GM12872 (cell line): ENCODE measurements around the gene ACAP2.

Source experiments
- TF ChIP-seq, protein P1 (sequence below): IDR thresholded peaks from 3 replicates; pipeline ENCODE4 v1.5.1; 2011; ENCODE audit warnings: low read depth, mild to moderate bottlenecking, low read length, moderate library complexity; ENCODE audit not compliant: insufficient read depth

ACAP2 gene

DNA sequence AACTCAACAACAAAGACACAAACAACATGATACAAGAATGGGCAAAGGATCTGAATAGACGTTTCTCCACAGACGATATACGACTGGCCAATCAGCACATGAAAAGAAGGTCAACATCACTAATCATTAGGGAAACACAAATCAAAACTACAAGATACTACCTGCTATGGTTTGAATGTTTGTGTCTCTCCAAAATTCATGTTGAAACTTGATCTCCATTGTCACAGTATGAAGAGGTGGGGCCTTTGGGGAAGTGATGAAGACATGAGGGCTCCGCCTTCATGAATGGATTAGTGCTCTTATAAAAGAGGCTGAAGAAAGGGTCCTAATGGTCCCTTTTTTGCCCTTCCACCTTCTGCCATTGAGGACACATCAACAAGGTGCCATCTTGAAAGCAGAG lies 32.3 kb downstream of the ACAP2 start:
- TF ChIP-seq, protein P1, sequence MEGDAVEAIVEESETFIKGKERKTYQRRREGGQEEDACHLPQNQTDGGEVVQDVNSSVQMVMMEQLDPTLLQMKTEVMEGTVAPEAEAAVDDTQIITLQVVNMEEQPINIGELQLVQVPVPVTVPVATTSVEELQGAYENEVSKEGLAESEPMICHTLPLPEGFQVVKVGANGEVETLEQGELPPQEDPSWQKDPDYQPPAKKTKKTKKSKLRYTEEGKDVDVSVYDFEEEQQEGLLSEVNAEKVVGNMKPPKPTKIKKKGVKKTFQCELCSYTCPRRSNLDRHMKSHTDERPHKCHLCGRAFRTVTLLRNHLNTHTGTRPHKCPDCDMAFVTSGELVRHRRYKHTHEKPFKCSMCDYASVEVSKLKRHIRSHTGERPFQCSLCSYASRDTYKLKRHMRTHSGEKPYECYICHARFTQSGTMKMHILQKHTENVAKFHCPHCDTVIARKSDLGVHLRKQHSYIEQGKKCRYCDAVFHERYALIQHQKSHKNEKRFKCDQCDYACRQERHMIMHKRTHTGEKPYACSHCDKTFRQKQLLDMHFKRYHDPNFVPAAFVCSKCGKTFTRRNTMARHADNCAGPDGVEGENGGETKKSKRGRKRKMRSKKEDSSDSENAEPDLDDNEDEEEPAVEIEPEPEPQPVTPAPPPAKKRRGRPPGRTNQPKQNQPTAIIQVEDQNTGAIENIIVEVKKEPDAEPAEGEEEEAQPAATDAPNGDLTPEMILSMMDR: no peak

DNA sequence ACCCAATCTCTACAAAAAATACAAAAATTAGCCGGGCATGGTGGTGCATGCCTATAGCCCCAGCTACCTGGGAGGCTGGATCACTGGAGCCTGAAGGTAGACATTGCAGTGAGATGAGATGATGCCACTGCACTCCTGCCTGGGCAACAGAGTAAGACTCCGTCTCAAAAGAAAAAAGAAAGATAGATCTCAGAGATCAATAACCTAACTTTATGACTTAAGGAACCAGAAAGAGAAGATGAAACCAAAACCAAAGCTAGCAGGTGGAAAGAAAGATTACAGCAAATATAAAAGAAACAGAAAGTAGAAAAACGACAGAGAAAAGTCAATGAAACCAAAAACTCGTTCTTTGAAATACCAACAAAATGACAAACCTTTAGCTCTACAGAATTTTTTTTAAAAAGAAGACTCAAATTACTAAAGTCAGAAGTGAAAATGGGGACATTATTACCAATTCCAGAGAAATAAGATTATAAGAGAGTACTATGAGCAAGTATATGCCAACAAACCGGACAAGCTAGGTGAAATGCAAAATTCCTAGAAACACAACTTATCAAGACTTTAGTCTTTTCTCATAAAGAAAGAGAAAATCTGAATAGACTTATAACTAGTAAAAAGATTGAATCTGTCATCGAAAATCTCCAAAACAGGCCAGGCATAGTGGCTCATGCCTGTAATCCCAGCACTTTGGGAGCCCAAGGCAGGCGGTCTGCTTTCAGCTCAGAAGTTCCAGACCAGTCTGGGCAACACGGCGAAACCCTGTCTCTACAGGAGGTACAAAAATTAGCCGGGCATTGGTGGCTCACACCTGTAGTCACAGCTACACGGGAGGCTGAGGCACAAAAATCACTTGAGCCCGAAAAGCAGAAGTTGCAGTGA lies 35.0 kb downstream of the ACAP2 start:
- TF ChIP-seq, protein P1: no peak

DNA sequence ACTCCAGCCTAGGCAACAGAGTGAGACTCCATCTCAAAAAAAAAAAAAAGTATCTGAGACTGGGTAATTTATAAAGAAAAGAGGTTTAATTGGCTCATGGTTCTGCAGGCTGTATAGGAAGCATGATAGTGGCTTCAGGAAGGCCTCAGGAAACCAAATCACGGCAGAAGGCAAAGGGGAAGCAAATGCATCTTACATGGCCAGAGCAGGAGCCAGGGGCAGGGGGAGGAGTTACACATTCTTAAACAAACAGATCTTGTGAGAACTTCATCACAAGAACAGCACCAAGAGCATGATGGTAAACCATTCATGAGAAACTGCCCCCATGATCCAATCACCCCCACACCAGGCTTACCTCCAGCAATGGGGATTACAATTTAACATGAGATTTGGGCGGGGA lies 37.2 kb downstream of the ACAP2 start:
- TF ChIP-seq, protein P1: no peak

DNA sequence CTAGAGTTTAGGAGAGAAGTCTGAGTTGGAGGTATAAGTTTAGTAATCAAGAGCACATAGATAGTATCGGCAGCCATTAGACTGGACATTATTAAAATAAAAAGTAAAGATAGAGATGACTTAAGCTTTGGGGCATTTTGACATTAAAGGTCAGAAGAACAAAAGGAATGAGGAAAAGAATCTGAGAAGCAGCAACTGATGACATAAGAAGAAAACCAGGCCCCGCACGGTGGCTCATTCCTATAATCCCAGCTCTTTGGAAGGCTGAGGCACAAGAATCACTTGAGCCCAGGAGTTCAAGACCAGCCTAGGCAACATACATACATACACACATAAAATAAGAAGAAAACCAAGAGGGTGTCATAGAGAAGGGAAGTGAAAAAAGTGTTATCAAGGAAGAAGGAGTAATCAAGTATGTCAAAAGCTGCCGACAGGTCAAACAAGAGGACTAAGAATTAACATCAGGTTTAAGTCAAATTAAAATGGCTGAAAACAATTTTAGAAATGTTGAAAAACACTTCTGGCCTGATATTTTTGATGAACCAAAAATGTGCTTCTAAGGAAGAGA lies 38.9 kb downstream of the ACAP2 start:
- TF ChIP-seq, protein P1: no peak

DNA sequence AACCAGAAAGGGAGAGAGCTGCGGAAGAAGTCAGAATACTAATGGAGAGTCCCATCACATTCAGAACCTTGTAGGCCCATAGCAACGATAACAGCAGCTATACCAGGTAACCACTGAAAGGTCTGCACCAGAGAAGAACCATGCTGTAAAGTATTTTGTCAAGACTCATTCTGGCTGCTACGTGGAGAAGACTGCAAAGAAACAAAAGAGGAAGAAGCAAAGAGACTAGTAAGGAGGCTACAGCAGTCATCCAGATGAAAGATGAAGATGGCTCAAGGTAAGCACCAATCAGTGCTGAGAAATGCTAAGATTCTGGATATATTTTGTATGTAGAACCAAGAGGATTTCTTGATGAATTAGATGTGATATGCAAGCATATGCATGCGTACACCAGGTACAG lies 39.6 kb downstream of the ACAP2 start:
- TF ChIP-seq, protein P1: no peak

DNA sequence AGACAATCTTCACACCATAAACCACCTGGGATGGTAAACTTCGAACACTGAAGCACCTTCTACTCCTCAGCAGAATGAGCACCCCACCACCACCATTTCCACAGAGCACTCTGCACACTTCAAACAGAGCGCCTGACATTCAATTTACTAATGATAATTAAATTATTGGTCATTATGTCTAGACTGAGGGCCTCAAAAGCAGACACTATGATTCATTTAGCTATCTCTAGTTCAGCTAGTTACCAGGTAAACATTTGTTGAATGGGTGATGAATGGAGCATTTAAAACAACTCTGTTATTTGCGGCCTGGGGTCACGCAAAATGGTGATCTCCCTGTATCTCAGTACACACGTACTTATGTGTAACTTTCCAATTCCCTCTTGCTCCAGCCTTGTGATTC lies 40.9 kb downstream of the ACAP2 start:
- TF ChIP-seq, protein P1: no peak

DNA sequence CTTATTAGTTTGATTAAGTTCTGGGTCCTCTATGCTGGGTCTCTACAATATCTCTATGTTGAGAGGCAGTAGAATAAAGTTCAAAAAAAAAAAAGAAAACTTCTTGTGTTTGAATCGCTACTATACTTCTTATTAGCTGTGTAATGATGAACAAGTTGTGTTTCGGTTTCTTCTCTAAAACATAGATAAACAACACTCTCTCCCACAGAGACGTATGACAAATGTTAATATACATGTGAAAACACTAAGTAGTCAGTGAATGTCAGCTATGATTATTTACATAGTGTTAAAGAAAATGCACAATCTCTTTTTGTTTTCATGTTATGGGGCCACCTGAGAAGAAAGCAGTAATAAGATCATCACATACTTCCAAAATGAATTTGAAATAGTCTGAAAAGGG lies 45.3 kb downstream of the ACAP2 start:
- TF ChIP-seq, protein P1: no peak
